Measurements from ENCODE around the gene CUL5. TPM values are rescaled to one million over a fixed set of nuclear protein-coding genes. Genes with fewer than 3 reads are reported as not detected.
A peak's percentile ranks its signal among the peaks of the same experiment; 100 is the strongest.

The CUL5 gene
- 10 to 100 TPM; 22.1 to 45.0 (median 28.9) TPM for polyA plus RNA-seq (ENCODE audit: insufficient read length in 10 of 10)
- long read RNA-seq, donor 1, full-length matches to known transcripts = 7 of 32 reads
- long read RNA-seq, donor 1, partial matches to known transcripts = 25 of 32 reads
- long read RNA-seq, donor 1, other reads (novel, unspliced or antisense) = 0 of 32 reads
- long read RNA-seq, donor 2, partial matches to known transcripts = 0 of 2 reads
- long read RNA-seq, donor 2, other reads (novel, unspliced or antisense) = 0 of 2 reads
- long read RNA-seq, donor 3 = 0 reads
- long read RNA-seq, donor 4 = 0 reads
- long read RNA-seq, donor 5, full-length matches to known transcripts = 9 of 16 reads
- long read RNA-seq, donor 5, partial matches to known transcripts = 7 of 16 reads
- long read RNA-seq, donor 5, other reads (novel, unspliced or antisense) = 0 of 16 reads
- long read RNA-seq, donor 6, full-length matches to known transcripts = 2 of 11 reads
- long read RNA-seq, donor 6, partial matches to known transcripts = 9 of 11 reads
- long read RNA-seq, donor 6, other reads (novel, unspliced or antisense) = 0 of 11 reads
- long read RNA-seq, donor 7, full-length matches to known transcripts = 1 of 1 reads
- long read RNA-seq, donor 7, partial matches to known transcripts = 0 of 1 reads
- long read RNA-seq, donor 7, other reads (novel, unspliced or antisense) = 0 of 1 reads
- long read RNA-seq, donor 8, full-length matches to known transcripts = 2 of 2 reads
- long read RNA-seq, donor 8, partial matches to known transcripts = 0 of 2 reads
- long read RNA-seq, donor 8, other reads (novel, unspliced or antisense) = 0 of 2 reads
- long read RNA-seq, donor 9, partial matches to known transcripts = 0 of 1 reads
- long read RNA-seq, donor 9, other reads (novel, unspliced or antisense) = 0 of 1 reads

DNA sequence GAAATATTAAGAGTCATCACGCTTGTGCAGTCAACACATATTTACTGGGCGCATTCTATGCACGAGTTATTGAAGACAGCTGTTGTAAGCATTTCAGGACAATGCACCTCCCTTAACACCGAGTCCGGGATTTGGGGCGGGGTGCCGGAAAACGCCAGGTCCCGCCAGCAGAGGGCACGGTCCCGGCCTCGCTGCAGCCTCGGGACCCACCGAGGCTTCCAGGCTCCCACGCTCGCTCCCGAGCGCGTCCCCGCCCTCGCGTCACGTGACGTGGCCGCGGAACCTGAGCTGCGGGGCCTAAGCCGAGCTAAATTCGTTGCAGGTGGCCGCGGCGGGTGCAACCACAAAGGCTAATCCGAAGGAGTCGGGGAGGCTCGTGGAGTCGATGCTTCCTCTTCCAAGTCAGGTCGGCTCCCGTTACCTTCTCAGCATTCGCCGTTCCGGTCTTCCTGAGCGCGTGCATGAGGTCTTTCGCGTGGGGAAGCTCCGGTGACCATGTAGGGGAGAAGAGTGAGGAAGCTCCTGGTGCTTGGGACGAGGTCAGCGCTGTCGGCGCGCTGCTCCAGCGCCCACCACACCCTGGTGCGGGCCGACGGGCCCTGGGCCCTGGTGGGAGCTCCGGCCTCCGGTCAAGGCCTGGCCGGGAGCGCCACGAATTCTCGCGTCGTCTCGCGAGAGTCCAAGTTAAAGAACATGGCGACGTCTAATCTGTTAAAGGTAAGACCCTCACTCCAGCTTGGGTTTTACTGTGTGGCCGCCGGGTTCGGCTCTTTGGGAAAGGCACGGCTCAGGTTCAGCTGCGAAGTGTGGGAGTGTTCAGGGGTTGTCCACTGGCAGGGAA lies at the start of gene CUL5:
Gene CUL5 (plus strand): TSS at position 243 of the 841 bp plus-strand sequence. CDS start 451 bp downstream, at position 694.
- DNase-seq = peak; percentile 92 to 98 (median 97)

DNA sequence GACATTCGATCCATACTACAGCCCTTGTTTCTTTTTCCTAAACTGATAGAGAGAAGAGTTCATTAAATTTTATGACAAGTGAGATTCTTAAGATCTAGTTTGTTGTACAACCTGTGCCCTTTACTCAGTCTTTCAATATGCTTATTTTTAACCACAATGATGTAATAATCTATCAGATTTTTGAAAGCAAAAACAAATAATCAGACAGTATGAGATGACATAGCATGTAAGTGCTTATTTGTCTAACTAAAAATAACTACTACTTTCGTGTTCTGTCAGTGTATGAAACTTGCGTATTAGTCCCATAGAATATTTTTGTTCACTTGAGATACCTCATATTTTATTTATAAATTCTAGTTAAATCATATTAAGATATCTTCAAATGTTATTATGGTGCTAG lies 47.2 kb upstream of the CUL5 start:
- DNase-seq = no peak

DNA sequence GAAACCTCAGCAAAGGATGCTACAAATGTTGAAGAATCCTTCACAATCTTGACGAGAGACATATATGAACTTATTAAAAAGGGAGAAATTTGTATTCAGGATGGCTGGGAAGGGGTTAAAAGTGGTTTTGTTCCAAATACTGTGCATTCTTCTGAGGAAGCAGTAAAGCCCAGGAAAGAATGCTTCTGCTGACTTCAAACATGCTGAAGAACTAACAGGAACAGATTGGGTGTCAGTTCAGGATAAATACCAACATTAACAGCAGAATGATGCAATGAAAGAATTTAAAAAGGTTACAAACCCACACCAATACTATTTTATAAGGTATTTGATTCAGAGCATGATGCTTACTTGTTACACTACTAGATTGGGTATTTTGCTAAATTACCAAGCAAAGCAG lies 46.5 kb upstream of the CUL5 start:
- DNase-seq = no peak

DNA sequence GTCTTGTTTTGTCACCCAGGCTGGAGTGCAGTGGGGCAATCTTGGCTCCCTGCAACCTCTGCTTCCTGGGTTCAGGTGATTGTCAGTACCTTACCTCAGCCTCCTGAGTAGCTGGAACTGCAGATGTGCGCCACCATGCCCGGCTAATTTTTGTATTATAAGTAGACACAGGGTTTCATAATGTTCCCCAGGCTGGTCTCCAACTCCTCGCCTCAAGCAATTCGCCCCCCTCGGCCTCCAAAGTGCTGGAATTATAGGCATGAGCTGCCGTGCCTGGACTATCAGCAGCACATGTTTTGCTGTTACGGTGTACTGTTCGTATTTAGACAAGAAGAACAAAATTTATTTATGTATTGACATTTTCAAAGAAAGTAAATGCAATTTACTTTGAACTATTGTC lies 45.6 kb upstream of the CUL5 start:
- no peak for DNase-seq

DNA sequence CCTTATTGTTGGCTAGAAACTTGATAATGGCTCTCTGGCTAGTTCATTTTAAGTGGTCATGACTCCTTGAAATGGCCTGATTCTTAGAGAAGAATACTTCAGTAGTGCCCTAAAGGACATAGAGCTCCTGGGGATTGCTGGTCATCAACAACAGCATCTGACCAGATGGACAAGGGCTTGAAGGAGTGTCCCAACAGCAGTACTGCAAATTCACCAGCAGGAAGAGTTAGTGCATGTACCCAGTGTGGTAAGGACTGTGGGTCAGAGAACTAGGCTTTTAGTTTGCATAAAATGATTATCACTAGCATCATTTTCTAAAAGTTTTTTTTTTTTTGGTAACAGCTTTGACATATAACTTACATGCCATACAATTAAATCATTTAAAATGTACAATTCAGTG lies 39.5 kb upstream of the CUL5 start:
- no peak for DNase-seq

DNA sequence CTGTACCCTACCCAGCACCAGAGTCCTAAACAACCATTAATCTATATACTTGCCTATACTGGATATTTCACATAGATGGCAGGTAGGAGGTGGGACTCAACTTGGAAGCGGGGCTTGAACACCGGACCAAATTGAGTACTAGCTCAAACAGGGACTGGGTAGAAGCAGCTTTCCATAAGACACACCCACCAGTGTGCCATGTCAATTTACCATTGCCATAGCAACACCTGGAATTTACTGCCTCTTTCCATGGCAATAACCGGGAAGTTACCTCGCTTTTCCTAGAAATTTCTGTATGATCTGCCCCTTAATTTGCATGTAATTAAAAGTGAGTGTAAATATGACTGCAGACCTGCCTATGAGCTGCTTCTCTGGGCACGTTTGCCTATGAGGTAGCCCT lies 38.6 kb upstream of the CUL5 start:
- DNase-seq = no peak

DNA sequence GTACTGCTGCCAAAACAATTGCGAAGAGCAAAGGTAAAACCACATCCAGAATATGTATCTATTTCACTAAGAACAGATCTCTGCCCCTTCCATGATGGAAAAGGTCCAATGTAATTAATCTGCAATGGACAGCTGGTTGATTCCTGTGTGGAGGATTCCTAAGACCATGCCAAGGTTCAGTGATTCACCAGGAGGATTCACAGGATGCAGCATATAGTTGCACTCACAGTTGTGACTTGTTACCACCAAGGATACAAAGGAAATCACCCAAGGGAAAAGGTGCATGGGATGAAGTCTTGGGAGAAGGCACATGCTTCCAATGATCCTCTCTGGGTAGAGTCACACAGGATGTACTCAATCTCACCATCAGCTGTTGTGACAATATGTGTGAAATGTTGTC lies 35.1 kb upstream of the CUL5 start:
- DNase-seq = no peak

DNA sequence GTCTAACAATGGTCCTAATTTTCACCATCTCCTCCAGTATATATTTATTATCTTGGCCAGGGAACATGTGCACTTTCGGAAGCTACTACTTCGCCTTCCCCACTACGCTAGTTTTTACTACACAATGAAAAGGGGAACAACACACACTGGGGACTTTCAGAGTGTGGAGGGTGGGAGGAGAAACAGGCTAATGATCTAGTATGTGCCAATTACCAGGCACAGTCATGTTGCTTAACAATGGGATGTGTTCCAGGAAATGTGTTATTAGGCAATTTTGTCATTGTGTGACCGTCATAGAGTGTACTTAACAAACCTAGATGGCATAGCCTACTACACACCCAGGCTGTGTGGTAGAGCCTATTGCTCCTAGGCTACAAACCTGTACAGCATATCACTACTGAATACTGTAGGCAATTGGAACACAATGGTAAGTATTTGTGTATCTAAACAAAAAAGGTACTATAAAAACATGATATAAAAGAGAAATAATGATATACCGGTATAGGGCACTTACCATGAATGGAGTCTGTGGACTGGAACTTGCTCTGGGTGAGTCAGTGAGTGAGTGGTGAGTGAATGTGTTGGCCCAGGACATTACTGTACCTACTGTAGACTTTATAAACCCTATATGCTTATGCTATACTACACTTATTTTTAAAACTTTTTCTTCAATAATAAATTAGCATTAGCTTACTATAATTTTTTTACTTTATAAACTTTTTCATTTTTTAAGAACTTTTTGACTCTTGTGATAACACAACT lies 20.1 kb upstream of the CUL5 start:
- DNase-seq = peak in 1 of 3 donors; percentile 2

DNA sequence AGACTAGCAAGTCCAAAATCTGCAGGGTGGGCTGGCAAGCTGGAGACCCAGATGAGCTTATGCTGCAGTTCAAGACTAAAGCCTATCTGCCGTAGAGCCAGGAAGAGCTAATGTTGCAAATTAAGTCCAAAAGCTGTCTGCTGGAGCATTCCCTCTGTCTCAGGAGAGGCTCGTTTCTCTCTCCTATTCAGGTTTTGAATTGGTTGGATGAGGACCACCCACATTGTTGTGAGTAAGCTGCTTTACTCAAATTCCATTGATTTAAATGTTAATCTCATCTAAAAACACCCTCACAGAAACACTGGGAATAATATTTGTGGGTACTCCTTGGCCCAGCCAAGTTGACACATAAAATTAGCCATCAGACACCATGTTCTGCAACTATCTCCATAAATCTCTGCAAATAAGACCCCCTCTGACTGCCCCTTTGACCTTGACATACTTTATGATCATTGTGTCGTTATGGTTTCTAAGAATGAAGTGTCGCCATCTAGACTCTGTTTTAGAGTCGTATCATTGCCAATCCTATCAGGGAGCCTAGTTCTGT lies 16.8 kb upstream of the CUL5 start:
- DNase-seq = peak in 1 of 3 donors; percentile 3

DNA sequence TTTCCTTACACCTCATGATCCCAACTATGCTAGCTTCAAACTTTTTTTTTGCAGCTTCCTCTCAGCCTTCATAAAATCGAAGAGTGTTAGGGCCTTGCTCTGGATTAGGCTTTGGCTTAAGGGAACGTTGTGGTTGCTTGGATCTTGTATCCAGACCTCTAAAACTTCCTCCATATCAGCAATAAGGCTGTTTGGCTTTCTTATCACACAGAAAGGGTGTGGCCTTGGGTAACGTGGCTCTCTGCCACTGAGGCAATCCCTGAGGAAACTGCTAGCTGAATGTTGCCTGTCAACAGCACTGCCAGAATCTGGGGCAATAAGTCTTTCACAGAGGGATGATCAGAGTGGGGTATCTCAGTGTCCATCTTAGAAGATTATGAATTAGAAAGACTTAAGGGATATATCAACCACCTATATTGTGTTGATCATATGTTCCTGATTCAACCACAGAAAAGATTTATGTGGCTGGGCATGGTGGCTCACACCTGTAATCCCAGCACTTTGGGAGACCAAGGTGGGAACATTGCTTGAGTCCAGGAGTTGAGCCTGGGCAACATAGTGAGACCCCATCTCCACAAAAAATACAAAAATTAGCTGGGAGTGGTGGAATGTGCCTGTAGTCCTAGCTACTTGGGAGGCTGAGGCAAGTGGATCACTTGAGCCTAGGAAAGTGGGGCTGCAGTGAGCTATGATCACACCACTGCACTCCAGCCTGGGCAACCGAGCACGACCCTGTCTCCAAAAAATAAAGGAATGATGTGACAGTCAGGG lies 12.5 kb upstream of the CUL5 start:
- no peak for DNase-seq

DNA sequence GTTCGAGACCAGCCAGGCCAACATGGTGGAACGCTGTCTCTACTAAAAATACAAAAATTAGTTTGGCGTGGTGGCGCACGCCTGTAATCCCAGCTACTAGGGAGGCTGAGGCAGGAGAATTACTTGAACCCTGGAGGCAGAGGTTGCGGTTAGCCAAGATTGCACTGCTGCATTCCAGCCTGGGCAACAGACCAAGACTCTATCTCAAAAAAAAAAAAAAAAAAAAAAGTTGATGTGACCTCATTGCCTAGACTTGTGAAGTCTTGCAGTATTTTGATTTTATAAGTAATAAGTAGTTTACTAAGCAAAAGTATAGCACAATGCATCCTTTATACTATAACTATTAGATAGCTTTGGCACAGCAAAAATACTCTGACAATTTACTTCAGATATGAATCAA lies 9.9 kb upstream of the CUL5 start:
- DNase-seq = no peak

DNA sequence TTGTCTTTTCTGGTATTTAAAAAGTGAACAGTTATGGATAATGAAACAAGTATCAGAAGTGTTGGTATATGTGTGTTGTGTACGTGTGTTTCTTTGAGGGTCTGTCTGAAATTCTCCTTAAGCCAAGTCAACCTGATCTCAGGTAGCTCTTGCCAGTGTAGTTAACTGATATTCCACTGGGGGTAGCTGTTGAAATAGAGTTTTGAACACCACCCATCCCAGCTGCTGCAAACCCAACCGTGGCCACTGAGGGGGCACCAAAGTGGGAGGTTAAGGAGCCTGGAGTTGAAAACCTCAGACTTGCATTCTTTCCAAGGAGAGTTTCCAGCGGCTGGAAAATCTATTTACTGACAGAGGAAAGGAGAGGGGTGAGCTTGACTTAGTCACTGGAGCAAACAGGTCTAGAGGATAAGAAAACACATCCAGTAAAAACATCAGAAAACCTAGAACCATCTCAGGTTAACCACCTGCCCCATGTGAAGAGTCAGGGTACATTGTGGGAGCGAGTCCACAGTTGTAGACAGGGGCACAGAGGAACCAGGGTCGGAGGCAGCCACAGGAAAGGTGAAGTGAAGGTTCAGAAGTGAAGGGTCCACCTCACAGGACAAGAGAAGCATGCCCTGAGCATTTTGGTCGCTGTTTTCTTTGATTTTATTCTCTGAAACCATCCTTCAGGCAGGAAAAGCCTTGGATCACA lies 8.8 kb upstream of the CUL5 start:
- peak in 1 of 3 donors; percentile 8 for DNase-seq

DNA sequence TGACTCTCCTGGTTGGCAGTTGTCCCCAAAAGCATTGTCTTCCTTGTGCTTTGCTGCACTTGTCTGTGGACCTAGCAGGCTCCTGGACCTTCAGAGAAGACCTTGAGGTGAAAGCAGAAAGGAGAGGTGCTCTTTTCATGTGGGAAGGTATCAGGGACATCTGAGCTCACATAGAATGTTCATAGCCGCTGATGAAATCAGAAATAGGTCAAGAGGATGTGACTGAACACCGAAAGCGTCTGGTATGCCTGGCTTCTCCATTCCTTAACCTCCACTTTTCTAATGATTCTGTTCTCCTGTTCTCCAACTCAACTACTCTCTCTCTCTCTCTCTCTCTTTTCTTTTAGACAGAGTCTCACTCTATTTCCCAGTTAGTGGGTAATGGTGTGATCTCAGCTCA lies 6.2 kb upstream of the CUL5 start:
- DNase-seq = no peak

DNA sequence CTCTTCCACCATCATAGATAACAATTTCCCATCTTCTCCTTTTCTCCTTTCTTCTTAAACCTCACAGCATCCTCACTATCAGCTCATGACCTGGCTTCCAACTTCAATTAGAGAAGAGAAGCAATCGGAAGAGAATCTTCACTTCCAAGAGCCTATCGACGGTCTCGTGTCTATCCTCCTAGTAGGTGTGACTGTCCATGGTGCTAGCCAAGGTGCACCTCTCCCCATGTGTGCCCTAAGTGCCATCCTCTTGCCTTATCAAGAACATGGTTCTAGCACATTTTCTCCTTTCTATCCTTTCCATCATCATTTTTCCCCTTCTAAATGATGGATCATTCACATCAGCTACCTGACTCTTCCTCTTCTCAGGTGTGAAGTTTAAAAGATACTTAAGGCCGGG lies 5.1 kb upstream of the CUL5 start:
- DNase-seq = no peak

DNA sequence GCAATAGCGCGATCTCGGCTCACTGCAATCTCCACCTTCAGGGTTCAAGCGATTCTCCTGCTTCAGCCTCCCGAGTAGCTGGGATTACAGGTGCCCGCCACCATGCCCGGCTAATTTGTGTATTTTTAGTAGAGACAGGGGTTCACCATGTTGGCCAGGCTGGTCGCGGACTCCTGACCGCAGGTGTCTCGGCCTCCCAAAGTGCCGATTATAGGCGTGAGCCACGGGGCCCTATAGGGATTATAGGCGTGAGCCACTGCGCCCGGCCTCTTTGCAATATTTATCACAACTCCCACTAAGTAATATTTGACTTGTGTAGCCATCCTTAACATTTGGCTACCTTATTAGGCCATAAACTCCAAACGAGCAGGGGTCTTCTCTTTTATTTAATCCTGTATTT lies 879 bp upstream of the CUL5 start:
- DNase-seq = no peak

DNA sequence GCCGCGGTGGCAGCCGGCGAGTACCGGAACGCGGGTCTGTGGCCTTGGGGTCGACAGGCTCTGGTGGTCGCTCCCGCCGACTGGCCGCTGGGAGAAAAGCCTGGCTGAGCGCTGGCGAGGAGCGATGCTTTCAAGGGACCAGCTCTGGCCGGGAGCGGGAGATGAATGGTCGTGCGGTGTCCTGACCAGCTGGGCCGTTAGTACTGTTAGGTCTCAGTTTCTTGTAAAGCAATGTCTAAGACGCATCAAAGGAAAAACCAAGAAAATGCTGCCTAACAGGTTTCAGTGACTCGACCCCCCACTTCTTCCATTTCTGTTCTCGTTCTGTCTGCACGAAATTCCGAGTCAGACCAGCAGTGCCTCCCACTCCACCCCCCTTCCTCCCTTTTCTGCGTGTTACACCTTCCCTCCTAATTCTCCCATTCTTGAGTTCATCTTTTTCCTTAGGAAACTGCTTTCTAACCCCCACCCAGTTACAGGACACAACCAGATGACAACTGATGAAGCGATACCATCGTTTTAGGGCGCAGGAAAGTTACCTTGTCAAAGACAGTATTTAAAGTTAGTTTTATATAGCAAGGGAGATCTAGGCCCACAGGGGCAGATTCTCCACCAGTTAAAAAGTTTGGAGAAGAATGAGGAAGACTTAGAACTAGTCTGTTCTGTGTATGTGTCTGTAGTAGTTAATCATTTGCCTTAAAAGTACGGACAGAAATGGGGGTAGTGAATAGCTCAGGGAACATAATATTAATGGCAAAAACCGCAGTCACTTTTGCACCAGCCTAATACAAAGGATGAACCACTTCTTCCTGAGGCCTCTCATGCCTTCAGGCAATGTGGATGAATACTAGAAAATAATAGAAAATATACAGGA lies 1.0 kb downstream of the CUL5 start:
- DNase-seq = peak in 1 of 3 donors; percentile 10

DNA sequence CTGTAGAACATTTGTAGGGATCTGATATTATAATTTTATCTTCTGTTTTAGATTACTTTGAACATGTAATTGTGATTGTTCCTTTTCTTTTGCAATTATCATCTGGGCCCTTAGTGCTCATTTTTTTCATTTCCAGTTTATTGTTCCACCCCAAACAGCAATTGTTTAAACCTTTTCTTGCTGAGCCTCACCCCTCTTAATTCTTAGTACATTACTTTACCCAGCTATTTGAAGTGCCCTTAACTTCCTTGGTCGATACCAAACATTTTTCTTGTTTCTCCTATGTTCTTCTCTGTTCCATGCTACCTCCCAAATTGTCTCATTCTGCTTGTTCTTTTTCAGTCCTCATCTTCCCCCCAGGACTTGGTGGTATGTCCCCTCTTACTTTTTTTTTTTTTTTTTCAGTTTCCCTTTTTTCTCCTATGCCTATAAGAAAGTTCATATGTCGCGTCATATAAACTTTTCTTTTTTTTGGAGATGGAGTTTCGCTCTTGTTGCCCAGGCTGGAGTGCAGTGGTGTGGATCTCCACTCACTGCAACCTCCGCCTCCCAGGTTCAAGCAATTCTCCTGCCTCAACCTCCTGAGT lies 3.5 kb downstream of the CUL5 start:
- no peak for DNase-seq

DNA sequence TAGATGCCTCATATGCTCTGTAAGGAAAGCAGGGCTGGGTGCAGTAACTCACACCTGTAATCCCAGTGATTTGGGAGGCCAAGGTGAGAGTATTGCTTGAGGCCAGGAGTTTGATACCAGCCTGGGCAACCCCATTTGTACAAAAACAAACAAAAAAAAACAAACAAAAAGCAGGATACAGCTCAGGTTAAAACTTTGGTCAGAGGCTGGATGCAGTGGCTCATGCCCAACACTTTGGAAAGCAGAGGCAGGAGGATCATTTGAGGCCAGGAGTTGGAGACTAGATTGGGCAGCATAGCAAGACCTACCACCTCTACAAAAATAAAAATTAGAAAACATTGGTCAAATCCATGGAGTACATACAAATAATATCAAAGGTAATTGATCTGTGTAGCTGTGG lies 7.9 kb downstream of the CUL5 start:
- DNase-seq = no peak
